HepG2 (cell line): ENCODE data around the gene CERS3.

ENCODE experiments used
- CBX5 ChIP-seq: sonication (generic); formaldehyde crosslinking; IDR thresholded peaks from 2 replicates; pipeline ENCODE4 v1.4.0; 2020; ENCODE audit warnings: missing genetic modification reagents, borderline replicate concordance
- CEBPB ChIP-seq: IDR thresholded peaks from 2 replicates; pipeline ENCODE4 v1.6.1; 2011; ENCODE audit warnings: low read depth, low read length, improper control_type of control experiment, borderline replicate concordance
- EP300 ChIP-seq, 3 experiments: sonication (generic) in 1 of 3; formaldehyde crosslinking in 1 of 3; IDR thresholded peaks; 2 replicates each; pipeline versions ENCODE4 v1.5.1 to v1.6.1; 2011 to 2020; ENCODE audit warnings: low read depth in 2 of 3, low read length in 2 of 3, borderline replicate concordance in 1 of 3, improper control_type of control experiment in 1 of 3, mild to moderate bottlenecking in 1 of 3, missing genetic modification reagents in 1 of 3, moderate library complexity in 1 of 3
- FIP1L1 ChIP-seq: fragments of 200-400 bp; formaldehyde crosslinking; IDR thresholded peaks from 2 replicates; pipeline ENCODE4 v1.6.1; 2018; ENCODE audit warnings: low read depth, mild to moderate bottlenecking, low read length, moderate library complexity, borderline replicate concordance; ENCODE audit not compliant: insufficient read depth
- MNT ChIP-seq: fragments of 450-650 bp; IDR thresholded peaks from 2 replicates; pipeline ENCODE4 v1.6.1; 2016
- POLR2A ChIP-seq, 2 experiments: IDR thresholded peaks; 2 replicates each; pipeline ENCODE4 v1.6.1; 2011; ENCODE audit warnings: low read depth in 2 of 2, low read length in 2 of 2, mild to moderate bottlenecking in 1 of 2, moderate library complexity in 1 of 2; ENCODE audit not compliant: insufficient read depth in 1 of 2

DNA sequence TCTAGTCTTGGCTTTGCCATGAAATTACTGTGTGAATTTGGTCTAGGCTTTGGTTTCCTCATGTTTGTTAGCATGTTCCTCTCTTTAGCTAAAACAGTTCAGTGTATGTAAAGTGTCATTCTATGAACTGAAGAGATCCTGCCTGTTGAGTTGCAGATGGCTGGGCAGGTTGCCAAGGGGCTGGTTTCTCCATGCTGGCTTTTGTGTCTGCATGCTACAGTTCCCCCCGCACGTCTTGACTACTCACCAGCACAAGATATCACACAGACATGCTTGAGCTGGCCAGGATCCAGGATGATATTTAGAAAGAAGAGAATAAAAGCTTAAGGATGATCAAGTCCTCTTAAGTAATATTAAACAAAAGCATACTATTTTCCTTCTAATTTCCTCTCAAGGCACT lies 90.2 kb downstream of the CERS3 start:
- no peak for TF ChIP-seq POLR2A (IDR thresholded peaks at IDR 0.05; ENCODE audit: insufficient read depth in 1 of 2, low read depth in 2 of 2, low read length in 2 of 2)
- TF ChIP-seq FIP1L1 = no peak
- TF ChIP-seq EP300 (IDR thresholded peaks at IDR 0.05; ENCODE audit: low read depth in 2 of 2, low read length in 2 of 2) = no peak
- TF ChIP-seq EP300 (CRISPR knock-in tag; IDR thresholded peaks at IDR 0.05; ENCODE audit: borderline replicate concordance) = no peak
- TF ChIP-seq MNT = no peak
- TF ChIP-seq CEBPB = no peak
- TF ChIP-seq CBX5 (CRISPR knock-in tag) = no peak
